ENCODE results near the gene MTHFS. TPM values are rescaled to one million over a fixed set of nuclear protein-coding genes. Genes with fewer than 3 reads are reported as not detected.
A peak's percentile ranks its signal among the peaks of the same experiment; 100 is the strongest.
"Not testable (repeated sequence)": the region's sequence is repeated elsewhere in the genome, so short reads cannot be mapped to it uniquely, and the experiment has no call there.

MTHFS gene
- total and polyA plus RNA-seq, 4 experiments from 2014 or later = 21.3 to 136 (median 44.2) TPM

DNA sequence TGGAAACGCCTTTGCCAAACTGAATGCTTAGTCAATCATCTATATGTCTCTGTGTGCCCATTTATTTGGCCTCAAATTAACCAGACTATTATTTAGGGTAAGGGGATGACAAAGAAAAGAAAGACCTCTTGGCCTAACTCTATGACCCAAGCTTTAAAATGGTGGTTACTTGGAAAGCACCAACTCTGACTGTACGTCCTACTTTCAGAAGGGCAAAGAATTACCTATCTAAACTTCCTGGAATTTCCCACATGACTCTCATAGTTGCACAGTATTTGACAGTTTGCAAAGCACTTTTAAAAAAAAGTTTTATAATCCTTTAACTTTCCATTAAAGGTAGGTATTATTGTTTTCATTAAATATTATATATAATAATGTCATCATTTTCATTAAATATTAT is 6.3 kb upstream of the MTHFS start:
- peaks cover 4% of the 10 kb centered on the region in 4 donors for H3K4me1 Mint-ChIP-seq
- H3K27ac Mint-ChIP-seq = no peak overlapping the region
- DNase-seq = no peak
- no peaks in the 10 kb centered on the region for H3K9me3 Mint-ChIP-seq
- ChIA-PET CTCF (ENCODE audit: partially characterized antibody) (no interaction called here), POLR2A (ENCODE audit: partially characterized antibody) (interaction anchor here (1.8 kb wide), 1 partner anchor 19 kb away, joined by 8 read pairs; no protein-coding TSS in a partner anchor)
- H3K27ac ChIP-seq (ENCODE audit: low read depth, low read length) = no peak overlapping the region
- H3K27me3 ChIP-seq (ENCODE audit: insufficient read depth, low read length) = no peaks in the 10 kb centered on the region
- H3K4me3 Mint-ChIP-seq = no peak overlapping the region
- no peaks in the 10 kb centered on the region for H3K27me3 Mint-ChIP-seq
- intact Hi-C loops (cut with micrococcal nuclease) = no loop called here
- no peaks in the 10 kb centered on the region for H3K9me3 ChIP-seq (ENCODE audit: control insufficient read depth in 1 of 2, low read length in 2 of 2)
- H3K36me3 Mint-ChIP-seq = peaks cover 1 to 3% of the 10 kb centered on the region in 2 donors
- H3K4me1 ChIP-seq (ENCODE audit: insufficient read depth, low read length) = peaks cover under 1% of the 10 kb centered on the region
- no peaks in the 10 kb centered on the region for H3K36me3 ChIP-seq (ENCODE audit: insufficient read depth, low read length)
- H3K4me3 ChIP-seq (ENCODE audit: low read length in 2 of 2) = no peak overlapping the region

GRCh38 chr15:79901958-79902357 is 5.1 kb upstream of the MTHFS start:
- Histone ChIP-seq H3K9me3 (ENCODE audit: control insufficient read depth in 1 of 2, low read length in 2 of 2) (no peaks in the 10 kb centered on the region), H3K27me3 (ENCODE audit: insufficient read depth, low read length) (no peaks in the 10 kb centered on the region), H3K4me3 (ENCODE audit: low read length in 2 of 2) (no peak overlapping the region), H3K4me1 (ENCODE audit: insufficient read depth, low read length) (peaks cover 10% of the 10 kb centered on the region), H3K27ac (ENCODE audit: low read depth, low read length) (no peak overlapping the region), H3K36me3 (ENCODE audit: insufficient read depth, low read length) (no peaks in the 10 kb centered on the region)
- no peaks in the 10 kb centered on the region for H3K27me3 Mint-ChIP-seq
- intact Hi-C loops (cut with micrococcal nuclease) = loop anchor here (1.0 to 2.0 kb wide), 2 partner anchors 67 to 91 kb away; no protein-coding TSS in a partner anchor
- ChIA-PET POLR2A (ENCODE audit: partially characterized antibody) (interaction anchor here (0.7 kb wide), 1 partner anchor 47 kb away, joined by 4 read pairs; no protein-coding TSS in a partner anchor), CTCF (ENCODE audit: partially characterized antibody) (no interaction called here)
- H3K4me3 Mint-ChIP-seq = no peak overlapping the region
- no peak for DNase-seq
- H3K9me3 Mint-ChIP-seq = no peaks in the 10 kb centered on the region
- peak overlapping the region in 1 of 7 donors; percentile 15 for H3K27ac Mint-ChIP-seq
- peaks cover 3 to 4% of the 10 kb centered on the region in 2 donors for H3K36me3 Mint-ChIP-seq
- H3K4me1 Mint-ChIP-seq = peaks cover 9 to 15% (median 13%) of the 10 kb centered on the region in 4 donors

GRCh38 chr15:79900818-79901378 is 4.1 kb upstream of the MTHFS start:
- H3K36me3 ChIP-seq (ENCODE audit: insufficient read depth, low read length); H3K27me3 Mint-ChIP-seq; H3K4me3 Mint-ChIP-seq; H3K9me3 Mint-ChIP-seq; POLR2A ChIA-PET (ENCODE audit: partially characterized antibody); CTCF ChIA-PET (ENCODE audit: partially characterized antibody); H3K9me3 ChIP-seq (ENCODE audit: control insufficient read depth in 1 of 2, low read length in 2 of 2); H3K27ac ChIP-seq (ENCODE audit: low read depth, low read length); DNase-seq; H3K27ac Mint-ChIP-seq; H3K4me3 ChIP-seq (ENCODE audit: low read length in 2 of 2); H3K27me3 ChIP-seq (ENCODE audit: insufficient read depth, low read length): not testable (repeated sequence)
- Mint-ChIP-seq H3K4me1 (peaks cover 15 to 23% (median 18%) of the 10 kb centered on the region in 4 donors), H3K36me3 (peaks cover 3 to 11% of the 10 kb centered on the region in 2 donors)
- H3K4me1 ChIP-seq (ENCODE audit: insufficient read depth, low read length) = peaks cover 14% of the 10 kb centered on the region
- intact Hi-C loops (cut with micrococcal nuclease) = loop anchor here (1.0 to 2.0 kb wide), 2 partner anchors 68 to 92 kb away; no protein-coding TSS in a partner anchor

DNA sequence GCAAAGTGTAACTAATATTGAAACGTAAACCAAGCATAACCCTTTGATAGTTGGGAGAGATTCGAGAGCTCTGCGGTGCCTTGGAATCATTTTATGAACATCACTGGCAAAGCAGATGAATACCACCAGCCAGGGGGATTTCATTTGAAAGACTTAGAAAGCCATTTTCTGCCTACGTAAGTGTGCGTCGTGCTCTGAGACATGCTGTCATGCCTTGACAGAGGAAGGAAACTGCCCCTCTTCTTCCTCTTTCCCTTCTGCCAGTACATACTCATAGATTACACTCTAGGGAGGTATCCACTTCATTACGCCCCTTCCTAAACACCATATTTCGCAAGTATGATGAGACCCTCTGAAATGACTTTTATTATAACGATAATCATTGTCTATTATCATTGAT is 3.3 kb upstream of the MTHFS start:
- Histone ChIP-seq H3K9me3 (ENCODE audit: control insufficient read depth in 1 of 2, low read length in 2 of 2) (no peaks in the 10 kb centered on the region), H3K27ac (ENCODE audit: low read depth, low read length) (no peak overlapping the region), H3K4me1 (ENCODE audit: insufficient read depth, low read length) (peaks cover 22% of the 10 kb centered on the region), H3K27me3 (ENCODE audit: insufficient read depth, low read length) (no peaks in the 10 kb centered on the region), H3K36me3 (ENCODE audit: insufficient read depth, low read length) (no peaks in the 10 kb centered on the region), H3K4me3 (ENCODE audit: low read length in 2 of 2) (no peak overlapping the region)
- H3K4me3 Mint-ChIP-seq = no peak overlapping the region
- H3K36me3 Mint-ChIP-seq = peaks cover 3 to 11% of the 10 kb centered on the region in 2 donors
- peak overlapping the region in 1 of 7 donors; percentile 54 for H3K27ac Mint-ChIP-seq
- peaks cover 23 to 32% (median 26%) of the 10 kb centered on the region in 4 donors for H3K4me1 Mint-ChIP-seq
- intact Hi-C loops (cut with micrococcal nuclease) = loop anchor here (2.0 kb wide), 1 partner anchor 69 kb away; no protein-coding TSS in a partner anchor
- POLR2A ChIA-PET (ENCODE audit: partially characterized antibody) = interaction anchor here (0.7 kb wide), 1 partner anchor 23 kb away, joined by 4 read pairs; no protein-coding TSS in a partner anchor
- H3K27me3 Mint-ChIP-seq = no peaks in the 10 kb centered on the region
- no peak for DNase-seq
- CTCF ChIA-PET (ENCODE audit: partially characterized antibody) = interaction anchor here (0.7 kb wide), 1 partner anchor 92 kb away, joined by 4 read pairs; no protein-coding TSS in a partner anchor
- H3K9me3 Mint-ChIP-seq = peaks cover 0 to 2% (median 0%) of the 10 kb centered on the region in 8 donors

- H3K9me3 Mint-ChIP-seq; H3K9me3 ChIP-seq (ENCODE audit: control insufficient read depth in 1 of 2, low read length in 2 of 2); H3K4me3 ChIP-seq (ENCODE audit: low read length in 2 of 2); H3K27me3 Mint-ChIP-seq; H3K36me3 ChIP-seq (ENCODE audit: insufficient read depth, low read length); H3K27ac ChIP-seq (ENCODE audit: low read depth, low read length); DNase-seq; H3K27me3 ChIP-seq (ENCODE audit: insufficient read depth, low read length): not testable (repeated sequence)
- peaks cover 8 to 16% of the 10 kb centered on the region in 2 donors for H3K36me3 Mint-ChIP-seq
- peaks cover 28 to 40% (median 33%) of the 10 kb centered on the region in 4 donors for H3K4me1 Mint-ChIP-seq
- intact Hi-C loops (cut with micrococcal nuclease) = loop anchor here (5.0 kb wide), 1 partner anchor 174 kb away; no protein-coding TSS in a partner anchor
- peak overlapping the region in 1 of 8 donors; percentile 15 for H3K4me3 Mint-ChIP-seq
- ChIA-PET POLR2A (ENCODE audit: partially characterized antibody) (interaction anchor here (5.5 kb wide), 1 partner anchor 23 kb away, joined by 153 read pairs; no protein-coding TSS in a partner anchor), CTCF (ENCODE audit: partially characterized antibody) (interaction anchor here (1.5 to 5.0 kb wide), 3 partner anchors 12 to 95 kb away, joined by 4 to 42 read pairs (median 32); no protein-coding TSS in a partner anchor)
- peaks cover 32% of the 10 kb centered on the region for H3K4me1 ChIP-seq (ENCODE audit: insufficient read depth, low read length)
- peak overlapping the region in 3 of 7 donors; percentile 54 to 98 (median 97) for H3K27ac Mint-ChIP-seq
These were observed 2.0 kb upstream of the MTHFS start for GRCh38 chr15:79898786-79899185.

DNA sequence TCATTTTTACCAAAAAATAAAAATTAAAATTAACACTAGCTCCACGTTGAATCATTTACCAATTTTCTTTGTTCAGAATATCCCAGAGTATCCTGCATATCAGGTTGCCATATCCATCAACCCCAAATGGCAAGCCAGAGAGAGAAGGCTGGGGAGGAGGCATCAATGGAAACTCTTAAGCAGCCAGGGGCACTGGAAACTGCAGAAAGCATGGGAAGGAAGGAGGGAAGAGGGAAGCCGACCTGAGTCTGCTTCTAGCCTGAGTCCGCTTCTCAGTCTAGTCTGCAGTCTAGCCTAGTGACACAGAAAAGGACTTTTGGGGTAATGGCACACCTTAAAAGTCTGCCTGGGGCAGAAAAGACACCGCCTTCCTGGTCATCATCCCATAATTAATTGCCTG is 1.6 kb upstream of the MTHFS start:
- peak overlapping the region in 2 of 8 donors; percentile 67 to 69 for H3K4me3 Mint-ChIP-seq
- H3K4me1 ChIP-seq (ENCODE audit: insufficient read depth, low read length) = peaks cover 32% of the 10 kb centered on the region
- intact Hi-C loops (cut with micrococcal nuclease) = loop anchor here (5.0 kb wide), 1 partner anchor 174 kb away; no protein-coding TSS in a partner anchor
- H3K4me3 ChIP-seq (ENCODE audit: low read length in 2 of 2) = no peak overlapping the region
- H3K9me3 Mint-ChIP-seq = peaks cover 0 to 4% (median 0%) of the 10 kb centered on the region in 8 donors
- no peaks in the 10 kb centered on the region for H3K9me3 ChIP-seq (ENCODE audit: control insufficient read depth in 1 of 2, low read length in 2 of 2)
- H3K27me3 ChIP-seq (ENCODE audit: insufficient read depth, low read length) = no peaks in the 10 kb centered on the region
- H3K36me3 Mint-ChIP-seq = peaks cover 7 to 16% of the 10 kb centered on the region in 2 donors
- POLR2A ChIA-PET (ENCODE audit: partially characterized antibody) = interaction anchor here (1.1 to 5.5 kb wide), 4 partner anchors 11 to 160 kb away, joined by 3 to 153 read pairs (median 44); partner anchors contain the start of gene BCL2A1
- H3K4me1 Mint-ChIP-seq = peaks cover 28 to 40% (median 33%) of the 10 kb centered on the region in 4 donors
- CTCF ChIA-PET (ENCODE audit: partially characterized antibody) = interaction anchor here (0.9 to 5.0 kb wide), 4 partner anchors 11 to 95 kb away, joined by 3 to 42 read pairs (median 18); no protein-coding TSS in a partner anchor
- no peak overlapping the region for H3K27ac ChIP-seq (ENCODE audit: low read depth, low read length)
- H3K36me3 ChIP-seq (ENCODE audit: insufficient read depth, low read length) = no peaks in the 10 kb centered on the region
- no peaks in the 10 kb centered on the region for H3K27me3 Mint-ChIP-seq
- no peak for DNase-seq
- H3K27ac Mint-ChIP-seq = peak overlapping the region in 6 of 7 donors; percentile 60 to 98 (median 84)

- CTCF ChIA-PET (ENCODE audit: partially characterized antibody) = interaction anchor here (0.9 to 5.0 kb wide), 5 partner anchors 10 to 96 kb away, joined by 3 to 42 read pairs (median 4); no protein-coding TSS in a partner anchor
- H3K9me3 ChIP-seq (ENCODE audit: control insufficient read depth in 1 of 2, low read length in 2 of 2) = no peaks in the 10 kb centered on the region
- POLR2A ChIA-PET (ENCODE audit: partially characterized antibody) = interaction anchor here (0.6 to 5.5 kb wide), 8 partner anchors 11 to 259 kb away, joined by 3 to 153 read pairs (median 3); partner anchors contain the start of gene BCL2A1
- Mint-ChIP-seq H3K27me3 (no peaks in the 10 kb centered on the region), H3K9me3 (peaks cover 0 to 4% (median 0%) of the 10 kb centered on the region in 8 donors), H3K4me3 (peak overlapping the region; percentile 86 to 97 (median 92)), H3K4me1 (peaks cover 28 to 40% (median 33%) of the 10 kb centered on the region in 4 donors), H3K36me3 (peaks cover 7 to 16% of the 10 kb centered on the region in 2 donors), H3K27ac (peak overlapping the region; percentile 94 to 98 (median 97))
- peak overlapping the region; percentile 88 for H3K27ac ChIP-seq (ENCODE audit: low read depth, low read length)
- H3K27me3 ChIP-seq (ENCODE audit: insufficient read depth, low read length) = no peaks in the 10 kb centered on the region
- peak in 1 of 5 donors; percentile 33 for DNase-seq
- peak overlapping the region; percentile 74 to 84 for H3K4me3 ChIP-seq (ENCODE audit: low read length in 2 of 2)
- no peaks in the 10 kb centered on the region for H3K36me3 ChIP-seq (ENCODE audit: insufficient read depth, low read length)
- peaks cover 32% of the 10 kb centered on the region for H3K4me1 ChIP-seq (ENCODE audit: insufficient read depth, low read length)
- intact Hi-C loops (cut with micrococcal nuclease) = loop anchor here (1.0 to 5.0 kb wide), 4 partner anchors 26 to 175 kb away; partner anchors contain the start of gene BCL2A1
These were observed 893 bp upstream of the MTHFS start for GRCh38 chr15:79897701-79898113.
